Measurements from ENCODE around the gene JAKMIP2.
"Not testable (repeated sequence)": the region's sequence is repeated elsewhere in the genome, so short reads cannot be mapped to it uniquely, and the experiment has no call there.

JAKMIP2 gene

GRCh38 chr5:147586221-147586620, 196.3 kb downstream of the JAKMIP2 start:
- no peak for DNase-seq

DNA sequence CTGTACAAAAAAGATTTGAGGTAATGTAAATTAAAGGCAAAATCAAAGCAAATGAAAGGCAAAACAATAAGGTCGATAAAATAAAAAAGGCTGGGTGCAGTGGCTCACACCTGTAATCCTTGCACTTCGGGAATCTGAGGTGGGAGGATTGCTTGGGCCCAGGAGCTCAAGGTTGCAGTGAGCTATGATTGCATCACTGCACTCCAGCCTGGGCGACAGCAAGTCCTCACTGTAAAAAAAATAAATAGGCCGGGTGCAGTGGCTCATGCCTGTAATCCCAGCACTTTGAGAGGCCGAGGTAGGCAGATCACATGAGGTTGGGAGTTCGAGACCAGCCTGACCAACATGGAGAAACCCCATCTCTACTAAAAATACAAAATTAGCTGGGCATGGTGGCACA, 200.3 kb downstream of the JAKMIP2 start:
- DNase-seq: not testable (repeated sequence)

GRCh38 chr5:147580418-147580817, 202.1 kb downstream of the JAKMIP2 start:
- not testable (repeated sequence) for DNase-seq

- DNase-seq: no peak
These were observed 204.1 kb downstream of the JAKMIP2 start for GRCh38 chr5:147578228-147579024.

- peak; percentile 14 for DNase-seq
These were observed 205.6 kb downstream of the JAKMIP2 start for GRCh38 chr5:147576646-147577535.

DNA sequence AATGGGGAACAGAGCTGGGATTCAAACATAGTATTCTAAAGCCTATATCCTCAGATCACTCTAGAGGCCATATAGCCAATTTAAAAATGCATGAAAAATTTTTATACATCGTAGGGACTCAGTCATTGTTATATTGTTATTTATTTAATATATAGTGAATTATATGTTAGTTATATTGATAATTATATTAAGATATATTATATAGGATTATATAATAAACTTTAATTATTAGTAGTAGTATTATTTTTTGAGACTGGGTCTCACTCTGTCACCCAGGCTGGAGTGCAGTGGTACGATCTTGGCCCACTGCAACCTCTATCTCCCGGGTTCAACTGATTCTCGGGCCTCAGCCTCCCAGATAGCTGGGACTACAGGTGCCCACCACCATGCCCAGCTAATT, 206.9 kb downstream of the JAKMIP2 start:
- no peak for DNase-seq

GRCh38 chr5:147573211-147573610, 209.3 kb downstream of the JAKMIP2 start:
- DNase-seq: no peak

- DNase-seq: no peak
These were observed 213.7 kb downstream of the JAKMIP2 start for GRCh38 chr5:147568710-147569406.

GRCh38 chr5:147567917-147568598, 214.5 kb downstream of the JAKMIP2 start:
- no peak for DNase-seq

- no peak for DNase-seq
These were observed 217.0 kb downstream of the JAKMIP2 start for GRCh38 chr5:147565524-147565923.

DNA sequence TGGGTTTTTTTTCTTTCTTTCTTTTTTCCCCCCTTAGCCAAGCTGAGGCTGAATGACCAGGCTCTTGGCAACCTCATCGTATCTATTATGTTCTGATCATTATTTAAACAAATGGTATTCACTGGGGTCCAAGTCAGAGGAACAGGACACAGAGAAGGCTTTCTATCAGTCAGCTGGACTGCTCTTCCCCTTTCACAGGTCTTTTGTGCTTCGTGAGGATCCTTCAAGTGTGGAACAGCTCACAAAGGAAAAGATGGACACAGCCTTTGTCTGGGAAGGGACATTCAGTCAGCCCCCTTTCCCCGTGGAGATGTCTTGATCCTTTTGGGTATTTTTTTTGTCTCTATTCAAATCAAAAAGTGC, 218.4 kb downstream of the JAKMIP2 start:
- no peak for DNase-seq

GRCh38 chr5:147563466-147564123, 218.9 kb downstream of the JAKMIP2 start:
- no peak for DNase-seq

GRCh38 chr5:147561435-147561834, 221.1 kb downstream of the JAKMIP2 start:
- DNase-seq: no peak

- no peak for DNase-seq
These were observed 221.7 kb downstream of the JAKMIP2 start for GRCh38 chr5:147560718-147561331.

DNA sequence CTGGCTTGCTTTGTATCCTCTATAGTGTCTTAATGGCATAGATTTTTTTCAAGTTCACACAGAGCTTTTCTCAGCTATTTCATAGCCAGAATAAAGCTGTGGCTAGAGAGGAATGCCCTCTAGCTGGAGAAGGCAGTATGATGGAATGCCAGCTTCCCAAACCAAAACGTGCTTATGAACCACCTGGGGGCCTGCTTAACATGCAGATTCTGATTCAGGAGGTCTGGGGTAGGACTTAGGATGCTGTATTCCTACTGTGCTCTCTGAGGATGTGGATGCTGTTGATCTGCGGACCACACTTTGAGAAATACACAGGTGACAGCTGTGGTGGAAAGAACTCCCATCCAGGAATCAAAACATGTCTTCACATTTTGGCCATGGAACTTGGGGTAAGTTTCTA, 222.8 kb downstream of the JAKMIP2 start:
- no peak for DNase-seq

GRCh38 chr5:147558826-147559225, 223.7 kb downstream of the JAKMIP2 start:
- DNase-seq: no peak

- DNase-seq: no peak
These were observed 224.4 kb downstream of the JAKMIP2 start for GRCh38 chr5:147557876-147558745.

DNA sequence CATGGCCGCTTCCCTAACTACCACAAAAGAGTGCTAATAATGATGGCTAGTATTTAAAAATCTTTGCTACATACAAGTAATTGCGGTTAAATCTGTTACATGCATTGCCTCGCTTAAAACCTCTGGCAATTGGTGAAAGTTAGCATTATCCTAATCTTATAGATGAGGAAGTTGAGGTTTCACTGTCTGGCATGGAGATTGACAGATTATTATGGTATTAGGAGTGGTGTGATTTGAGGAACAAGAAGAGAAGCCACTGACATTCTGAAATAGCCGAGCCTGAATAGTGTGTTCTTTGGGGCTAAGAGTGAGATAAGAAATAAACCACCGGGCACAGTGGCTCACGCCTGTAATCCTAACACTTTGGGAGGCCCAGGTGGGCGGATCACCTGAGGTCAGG, 227.4 kb downstream of the JAKMIP2 start:
- no peak for DNase-seq

DNA sequence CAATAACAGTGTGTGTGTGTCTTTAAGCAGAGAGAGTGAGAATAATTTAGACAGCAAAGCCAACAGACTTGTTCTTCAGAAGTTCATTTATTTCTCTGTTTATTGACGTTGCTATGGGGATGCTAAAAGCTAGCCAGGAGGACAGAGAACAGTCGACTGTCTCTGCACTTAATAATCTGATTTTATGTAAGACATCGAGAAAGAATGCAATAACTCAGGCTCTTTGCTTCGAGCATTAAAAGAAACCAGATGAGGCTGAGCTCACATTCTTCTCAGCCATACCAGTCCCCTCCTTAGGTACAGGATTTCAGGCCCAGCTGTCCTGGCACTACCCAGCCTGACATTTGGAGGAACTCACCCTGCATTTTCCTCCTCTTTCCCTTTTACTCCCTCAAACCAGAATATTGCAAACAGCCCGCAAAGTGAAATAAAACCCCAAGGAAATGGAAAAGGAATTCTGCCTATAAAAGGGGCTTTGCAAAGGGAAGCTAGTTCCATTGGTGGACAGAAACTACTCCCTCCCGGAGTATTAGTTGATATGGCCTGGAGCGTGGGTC, 228.2 kb downstream of the JAKMIP2 start:
- no peak for DNase-seq

GRCh38 chr5:147553817-147554216, 228.7 kb downstream of the JAKMIP2 start:
- DNase-seq: not testable (repeated sequence)
